ENCODE results near the gene RASA2.

DNA sequence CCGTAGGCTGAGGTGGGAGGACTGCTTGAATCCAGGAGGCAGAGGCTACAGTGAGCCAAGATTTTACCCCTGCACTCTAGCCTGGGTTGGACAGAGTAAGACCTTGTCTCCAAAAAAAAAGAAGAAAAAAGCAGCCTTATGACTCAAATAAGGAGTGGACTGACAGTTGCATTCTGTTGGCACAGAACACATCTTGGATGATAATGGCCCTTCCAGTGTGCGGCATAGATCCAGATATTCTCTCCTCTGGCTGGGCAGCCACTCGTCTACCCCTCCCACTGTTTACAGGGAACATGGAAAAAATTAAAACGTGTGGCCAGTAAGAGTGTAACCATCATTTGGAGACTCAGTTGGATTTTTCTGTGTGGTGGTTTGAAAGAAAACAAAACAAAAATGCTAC, 132.6 kb downstream of the RASA2 start:
- TF ChIP-seq, protein P1, sequence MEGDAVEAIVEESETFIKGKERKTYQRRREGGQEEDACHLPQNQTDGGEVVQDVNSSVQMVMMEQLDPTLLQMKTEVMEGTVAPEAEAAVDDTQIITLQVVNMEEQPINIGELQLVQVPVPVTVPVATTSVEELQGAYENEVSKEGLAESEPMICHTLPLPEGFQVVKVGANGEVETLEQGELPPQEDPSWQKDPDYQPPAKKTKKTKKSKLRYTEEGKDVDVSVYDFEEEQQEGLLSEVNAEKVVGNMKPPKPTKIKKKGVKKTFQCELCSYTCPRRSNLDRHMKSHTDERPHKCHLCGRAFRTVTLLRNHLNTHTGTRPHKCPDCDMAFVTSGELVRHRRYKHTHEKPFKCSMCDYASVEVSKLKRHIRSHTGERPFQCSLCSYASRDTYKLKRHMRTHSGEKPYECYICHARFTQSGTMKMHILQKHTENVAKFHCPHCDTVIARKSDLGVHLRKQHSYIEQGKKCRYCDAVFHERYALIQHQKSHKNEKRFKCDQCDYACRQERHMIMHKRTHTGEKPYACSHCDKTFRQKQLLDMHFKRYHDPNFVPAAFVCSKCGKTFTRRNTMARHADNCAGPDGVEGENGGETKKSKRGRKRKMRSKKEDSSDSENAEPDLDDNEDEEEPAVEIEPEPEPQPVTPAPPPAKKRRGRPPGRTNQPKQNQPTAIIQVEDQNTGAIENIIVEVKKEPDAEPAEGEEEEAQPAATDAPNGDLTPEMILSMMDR (IDR thresholded peaks at IDR 0.05), result no peak
- TF ChIP-seq POLR2AphosphoS5 (IDR thresholded peaks at IDR 0.05) (no peak), EP300 (IDR thresholded peaks at IDR 0.05; ENCODE audit: low read depth) (no peak)

All from transverse colon (tissue), 4 donors.